ENCODE data around the gene PLEKHO2.

Gene PLEKHO2

GRCh38 chr15:64906402-64906801, 64.7 kb downstream of the PLEKHO2 start:
- ATAC-seq (replicated peaks) (no peak), DNase-seq (no peak)
- Mint-ChIP-seq H3K27ac (peak overlapping the region in 1 of 2 donors; percentile 54), H3K4me1 (ENCODE audit: low read depth in 2 of 2) (peaks cover 39 to 41% of the 10 kb centered on the region in 2 donors), H3K4me3 (no peak overlapping the region), H3K27me3 (no peaks in the 10 kb centered on the region), H3K9me3 (no peaks in the 10 kb centered on the region), H3K36me3 (ENCODE audit: insufficient read depth) (peaks cover 13% of the 10 kb centered on the region)

DNA sequence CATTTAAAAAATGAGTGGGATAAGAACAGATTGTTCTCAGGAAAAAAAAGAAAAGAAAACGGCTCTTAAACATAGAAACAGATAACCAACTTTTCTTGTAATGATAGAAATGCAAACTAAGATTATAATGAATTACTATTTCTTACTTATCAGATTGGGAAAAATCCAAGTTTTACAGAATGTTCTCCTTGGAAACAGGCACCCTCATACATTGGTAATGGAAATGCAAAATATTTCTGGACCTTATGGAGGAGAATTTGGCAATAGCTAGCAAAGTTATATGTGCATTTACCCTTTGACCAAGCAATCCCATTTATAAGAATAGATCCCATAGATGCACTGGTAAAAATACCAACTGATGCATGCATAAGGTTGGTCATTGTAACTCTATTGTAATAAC, 66.3 kb downstream of the PLEKHO2 start:
- H3K9me3 Mint-ChIP-seq: no peaks in the 10 kb centered on the region
- H3K4me3 Mint-ChIP-seq: no peak overlapping the region
- DNase-seq (no peak), ATAC-seq (replicated peaks) (no peak)
- no peaks in the 10 kb centered on the region for H3K27me3 Mint-ChIP-seq
- peaks cover 5% of the 10 kb centered on the region for H3K36me3 Mint-ChIP-seq (ENCODE audit: insufficient read depth)
- H3K27ac Mint-ChIP-seq: no peak overlapping the region
- peaks cover 30 to 32% of the 10 kb centered on the region in 2 donors for H3K4me1 Mint-ChIP-seq (ENCODE audit: low read depth in 2 of 2)

DNA sequence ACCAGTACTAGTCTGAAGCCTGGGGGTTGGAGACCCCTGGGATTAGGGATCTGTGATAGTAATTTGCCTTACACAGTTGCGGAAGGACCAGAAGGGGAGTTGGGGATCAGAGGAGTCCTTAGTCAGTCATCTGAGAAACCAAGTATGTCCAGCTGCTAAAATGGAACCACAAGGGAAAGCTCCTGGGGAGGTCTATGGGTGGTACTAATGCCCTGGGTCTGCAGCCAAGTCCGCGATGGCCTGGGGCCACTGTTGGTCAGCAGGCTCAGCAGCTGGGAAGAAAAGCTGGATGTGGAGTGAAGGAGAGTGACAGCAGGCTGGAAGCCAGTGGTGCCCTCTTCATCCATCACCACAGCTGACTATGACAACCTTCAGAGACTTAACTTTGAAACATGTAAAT, 67.8 kb downstream of the PLEKHO2 start:
- Mint-ChIP-seq H3K36me3 (ENCODE audit: insufficient read depth) (peaks cover 5% of the 10 kb centered on the region), H3K27ac (no peak overlapping the region), H3K9me3 (no peaks in the 10 kb centered on the region), H3K27me3 (no peaks in the 10 kb centered on the region), H3K4me3 (no peak overlapping the region), H3K4me1 (ENCODE audit: low read depth in 2 of 2) (peaks cover 19 to 22% of the 10 kb centered on the region in 2 donors)
- no peak for DNase-seq
- ATAC-seq (replicated peaks): no peak

DNA sequence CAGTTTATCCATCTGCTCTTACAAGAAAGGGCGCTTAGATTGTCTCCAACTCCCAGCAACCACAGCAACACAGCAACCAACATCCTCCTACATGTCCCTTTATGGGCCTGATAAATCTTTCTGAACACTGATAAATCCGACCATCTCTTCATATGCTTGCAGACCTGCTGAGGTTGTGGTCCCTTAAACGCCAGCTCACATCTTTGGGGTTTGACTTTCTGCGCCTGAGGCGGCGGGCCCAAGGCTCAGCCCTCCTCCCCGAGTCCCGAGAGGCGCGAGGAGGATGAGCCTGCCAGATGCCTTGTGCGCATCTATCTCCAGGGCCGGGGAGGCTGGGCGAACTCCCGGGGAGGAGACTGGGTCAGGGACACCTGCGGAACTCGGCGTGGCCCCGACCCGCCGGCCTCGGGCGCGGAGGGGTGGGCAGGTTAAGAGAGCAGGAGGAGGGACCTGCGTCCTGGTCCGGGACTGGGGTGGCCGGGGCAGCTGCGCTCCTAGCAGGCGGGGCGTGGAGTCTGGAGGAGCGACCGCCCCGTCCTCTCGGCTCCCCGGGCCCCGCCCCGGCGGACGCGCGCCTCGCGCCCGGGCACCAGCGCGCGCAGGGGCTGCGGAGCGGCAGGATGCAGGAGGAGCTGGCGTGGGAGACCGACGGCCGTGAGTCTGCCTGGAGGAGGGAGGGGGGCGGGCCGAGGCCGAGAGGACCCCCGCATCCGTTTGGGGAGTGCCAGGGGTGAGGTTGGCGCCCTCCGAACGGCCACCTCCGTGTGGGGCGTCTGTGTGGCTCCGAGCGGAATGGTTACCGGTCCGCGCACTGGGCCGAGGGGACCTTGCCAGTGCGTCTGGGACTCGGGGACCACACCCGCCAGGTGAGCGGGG, 69.8 kb downstream of the PLEKHO2 start, which contains the start of gene ANKDD1A:
ANKDD1A (plus strand) TSS at position 592 of the 876 bp plus-strand sequence; CDS start at position 621, 29 bp downstream.
- no peaks in the 10 kb centered on the region for H3K27me3 Mint-ChIP-seq
- DNase-seq: peak in 1 of 3 experiments; percentile 21
- H3K4me1 Mint-ChIP-seq (ENCODE audit: low read depth in 2 of 2): peaks cover 10 to 27% of the 10 kb centered on the region in 2 donors
- peaks cover 6% of the 10 kb centered on the region for H3K36me3 Mint-ChIP-seq (ENCODE audit: insufficient read depth)
- H3K9me3 Mint-ChIP-seq: no peaks in the 10 kb centered on the region
- peak within 1 kb of the TSS; percentile 76 to 77 for H3K4me3 Mint-ChIP-seq
- H3K27ac Mint-ChIP-seq: peak within 1 kb of the TSS in 1 of 2 donors; percentile 52
- ATAC-seq (replicated peaks): peak; percentile 88

- peaks cover 10 to 32% of the 10 kb centered on the region in 2 donors for H3K4me1 Mint-ChIP-seq (ENCODE audit: low read depth in 2 of 2)
- ATAC-seq (replicated peaks): no peak
- no peaks in the 10 kb centered on the region for H3K27me3 Mint-ChIP-seq
- H3K9me3 Mint-ChIP-seq: no peaks in the 10 kb centered on the region
- H3K4me3 Mint-ChIP-seq: peak overlapping the region; percentile 4 to 6
- peaks cover 6% of the 10 kb centered on the region for H3K36me3 Mint-ChIP-seq (ENCODE audit: insufficient read depth)
- DNase-seq: no peak
- no peak overlapping the region for H3K27ac Mint-ChIP-seq
Observed at GRCh38 chr15:64912379-64913325, 70.9 kb downstream of the PLEKHO2 start.

GRCh38 chr15:64915518-64916227, 74.0 kb downstream of the PLEKHO2 start:
- H3K9me3 Mint-ChIP-seq: no peaks in the 10 kb centered on the region
- ATAC-seq (replicated peaks): no peak
- H3K27ac Mint-ChIP-seq: peak overlapping the region in 1 of 2 donors; percentile 51
- DNase-seq: no peak
- H3K4me3 Mint-ChIP-seq: no peak overlapping the region
- H3K36me3 Mint-ChIP-seq (ENCODE audit: insufficient read depth): peaks cover 4% of the 10 kb centered on the region
- H3K4me1 Mint-ChIP-seq (ENCODE audit: low read depth in 2 of 2): peaks cover 10 to 32% of the 10 kb centered on the region in 2 donors
- H3K27me3 Mint-ChIP-seq: no peaks in the 10 kb centered on the region

DNA sequence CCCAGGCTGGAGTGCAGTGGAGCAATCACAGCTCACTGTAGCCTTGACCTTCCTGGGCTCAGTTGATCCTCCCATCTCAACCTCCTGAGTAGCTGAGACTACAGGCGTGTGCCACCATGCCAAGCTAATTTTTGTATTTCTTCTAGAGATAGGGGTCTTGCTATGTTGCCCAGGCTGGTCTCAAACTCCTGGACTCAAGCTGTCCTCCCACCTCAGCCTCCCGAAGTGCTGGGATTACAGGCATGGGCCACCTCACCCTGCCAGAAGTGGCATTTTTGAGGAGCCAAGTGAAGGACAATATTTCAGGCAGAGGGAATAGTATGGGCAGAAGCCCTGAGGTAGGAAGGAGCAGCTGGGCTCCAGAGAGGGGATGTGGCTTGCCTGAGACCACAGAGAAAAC, 74.7 kb downstream of the PLEKHO2 start:
- DNase-seq (no peak), ATAC-seq (replicated peaks) (no peak)
- no peaks in the 10 kb centered on the region for H3K9me3 Mint-ChIP-seq
- peak overlapping the region; percentile 31 to 51 for H3K27ac Mint-ChIP-seq
- peaks cover 4 to 26% of the 10 kb centered on the region in 2 donors for H3K4me1 Mint-ChIP-seq (ENCODE audit: low read depth in 2 of 2)
- H3K4me3 Mint-ChIP-seq: no peak overlapping the region
- H3K27me3 Mint-ChIP-seq: no peaks in the 10 kb centered on the region
- H3K36me3 Mint-ChIP-seq (ENCODE audit: insufficient read depth): peaks cover 4% of the 10 kb centered on the region

DNA sequence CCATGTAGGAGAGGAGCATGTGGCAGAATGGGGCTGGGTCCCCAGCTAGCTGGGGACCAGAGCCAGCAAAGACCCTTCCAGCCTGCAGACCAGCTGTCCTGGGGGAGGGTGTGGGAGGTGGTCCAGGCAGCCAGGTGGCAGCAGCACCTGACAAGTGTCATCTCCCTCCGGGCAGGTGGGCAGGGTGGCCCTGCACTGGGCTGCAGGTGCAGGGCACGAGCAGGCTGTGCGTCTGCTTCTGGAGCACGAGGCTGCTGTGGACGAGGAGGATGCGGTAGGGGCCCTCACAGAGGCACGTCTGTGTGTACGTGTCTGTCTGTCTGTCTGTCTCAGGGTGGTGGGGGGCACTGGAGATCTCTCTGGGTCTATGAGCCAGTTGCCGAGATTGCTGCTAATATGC, 75.5 kb downstream of the PLEKHO2 start:
- DNase-seq (no peak), ATAC-seq (replicated peaks) (no peak)
- Mint-ChIP-seq H3K4me1 (ENCODE audit: low read depth in 2 of 2) (peaks cover 2 to 21% of the 10 kb centered on the region in 2 donors), H3K36me3 (ENCODE audit: insufficient read depth) (peaks cover 6% of the 10 kb centered on the region), H3K4me3 (no peak overlapping the region), H3K9me3 (no peaks in the 10 kb centered on the region), H3K27me3 (no peaks in the 10 kb centered on the region), H3K27ac (peak overlapping the region in 1 of 2 donors; percentile 31)
